Measurements from ENCODE around the gene RABGEF1. TPM values are rescaled to one million over a fixed set of nuclear protein-coding genes. Genes with fewer than 3 reads are reported as not detected.
"Not testable (repeated sequence)": the region's sequence is repeated elsewhere in the genome, so short reads cannot be mapped to it uniquely, and the experiment has no call there.

RABGEF1 gene
- total and polyA plus RNA-seq, 11 donors, result 5.7 to 21.2 (median 19.0) TPM

DNA sequence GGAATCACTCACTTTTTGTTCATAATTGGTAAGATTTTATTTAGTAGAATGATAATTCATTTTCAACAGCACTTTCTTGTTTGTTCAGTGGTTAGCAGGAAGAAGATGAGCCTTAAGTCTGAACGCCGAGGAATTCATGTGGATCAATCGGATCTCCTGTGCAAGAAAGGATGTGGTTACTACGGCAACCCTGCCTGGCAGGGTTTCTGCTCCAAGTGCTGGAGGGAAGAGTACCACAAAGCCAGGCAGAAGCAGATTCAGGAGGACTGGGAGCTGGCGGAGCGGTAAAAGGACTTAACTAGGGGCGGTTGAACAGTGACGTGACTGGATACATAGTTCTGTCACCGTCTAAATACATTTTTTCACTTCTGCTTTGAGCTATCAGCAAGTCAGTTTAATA, 31.3 kb downstream of the RABGEF1 start:
- H3K27ac ChIP-seq, result no peak overlapping the region
- no peaks in the 10 kb centered on the region for H3K9me3 ChIP-seq
- 91 to 94% (median 93%) methylated on average over 9 of the region's 9 CpGs for WGBS, 4 donors
- no peak overlapping the region for H3K4me3 ChIP-seq
- TF ChIP-seq POLR2A (IDR thresholded peaks at IDR 0.05), result no peak
- TF ChIP-seq, protein P1, sequence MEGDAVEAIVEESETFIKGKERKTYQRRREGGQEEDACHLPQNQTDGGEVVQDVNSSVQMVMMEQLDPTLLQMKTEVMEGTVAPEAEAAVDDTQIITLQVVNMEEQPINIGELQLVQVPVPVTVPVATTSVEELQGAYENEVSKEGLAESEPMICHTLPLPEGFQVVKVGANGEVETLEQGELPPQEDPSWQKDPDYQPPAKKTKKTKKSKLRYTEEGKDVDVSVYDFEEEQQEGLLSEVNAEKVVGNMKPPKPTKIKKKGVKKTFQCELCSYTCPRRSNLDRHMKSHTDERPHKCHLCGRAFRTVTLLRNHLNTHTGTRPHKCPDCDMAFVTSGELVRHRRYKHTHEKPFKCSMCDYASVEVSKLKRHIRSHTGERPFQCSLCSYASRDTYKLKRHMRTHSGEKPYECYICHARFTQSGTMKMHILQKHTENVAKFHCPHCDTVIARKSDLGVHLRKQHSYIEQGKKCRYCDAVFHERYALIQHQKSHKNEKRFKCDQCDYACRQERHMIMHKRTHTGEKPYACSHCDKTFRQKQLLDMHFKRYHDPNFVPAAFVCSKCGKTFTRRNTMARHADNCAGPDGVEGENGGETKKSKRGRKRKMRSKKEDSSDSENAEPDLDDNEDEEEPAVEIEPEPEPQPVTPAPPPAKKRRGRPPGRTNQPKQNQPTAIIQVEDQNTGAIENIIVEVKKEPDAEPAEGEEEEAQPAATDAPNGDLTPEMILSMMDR (IDR thresholded peaks at IDR 0.05), result no peak
- intact Hi-C loops (cut with DNase I), result no loop called here
- DNase-seq, result no peak
- no peaks in the 10 kb centered on the region for H3K27me3 ChIP-seq
- peaks cover 0 to 51% (median 47%) of the 10 kb centered on the region in 9 donors for H3K36me3 ChIP-seq
- H3K4me1 ChIP-seq, result peaks cover 0 to 21% (median 4%) of the 10 kb centered on the region in 12 donors
- ATAC-seq, result no peak

- ATAC-seq; H3K27ac ChIP-seq; H3K9me3 ChIP-seq; intact Hi-C loops (cut with DNase I); H3K4me3 ChIP-seq; H3K27me3 ChIP-seq; DNase-seq: not testable (repeated sequence)
- H3K36me3 ChIP-seq, result peaks cover 0 to 71% (median 66%) of the 10 kb centered on the region in 9 donors
- peaks cover 0 to 16% (median 3%) of the 10 kb centered on the region in 12 donors for H3K4me1 ChIP-seq
- WGBS, 4 donors, result 95 to 98% (median 98%) methylated on average over 4 of the region's 4 CpGs
These were observed 33.2 kb downstream of the RABGEF1 start for GRCh38 chr7:66773744-66774143.

DNA sequence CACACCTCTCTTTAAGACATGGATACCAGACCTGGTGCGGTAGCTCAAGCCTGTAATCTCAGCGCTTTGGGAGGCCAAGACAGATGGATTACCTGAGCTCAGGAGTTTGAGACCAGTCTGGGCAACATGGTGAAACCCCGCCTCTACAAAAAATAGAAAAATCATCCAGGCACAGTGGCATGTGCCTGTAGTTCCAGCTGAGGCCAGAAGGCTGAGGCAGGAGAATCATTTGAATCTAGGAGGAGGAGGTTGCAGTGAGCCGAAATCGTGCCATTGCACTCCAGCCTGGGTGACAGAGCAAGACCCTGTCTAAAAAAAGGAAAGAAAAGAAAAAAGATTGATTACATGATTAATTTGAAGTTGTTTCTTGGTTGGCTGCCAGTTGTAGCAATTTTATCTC, 35.9 kb downstream of the RABGEF1 start:
- intact Hi-C loops (cut with DNase I); H3K4me3 ChIP-seq; H3K27ac ChIP-seq; H3K27me3 ChIP-seq; H3K4me1 ChIP-seq; ATAC-seq; H3K9me3 ChIP-seq; DNase-seq: not testable (repeated sequence)
- 95 to 98% (median 97%) methylated on average over 5 of the region's 5 CpGs for WGBS, 4 donors
- peaks cover 0 to 96% (median 79%) of the 10 kb centered on the region in 9 donors for H3K36me3 ChIP-seq

DNA sequence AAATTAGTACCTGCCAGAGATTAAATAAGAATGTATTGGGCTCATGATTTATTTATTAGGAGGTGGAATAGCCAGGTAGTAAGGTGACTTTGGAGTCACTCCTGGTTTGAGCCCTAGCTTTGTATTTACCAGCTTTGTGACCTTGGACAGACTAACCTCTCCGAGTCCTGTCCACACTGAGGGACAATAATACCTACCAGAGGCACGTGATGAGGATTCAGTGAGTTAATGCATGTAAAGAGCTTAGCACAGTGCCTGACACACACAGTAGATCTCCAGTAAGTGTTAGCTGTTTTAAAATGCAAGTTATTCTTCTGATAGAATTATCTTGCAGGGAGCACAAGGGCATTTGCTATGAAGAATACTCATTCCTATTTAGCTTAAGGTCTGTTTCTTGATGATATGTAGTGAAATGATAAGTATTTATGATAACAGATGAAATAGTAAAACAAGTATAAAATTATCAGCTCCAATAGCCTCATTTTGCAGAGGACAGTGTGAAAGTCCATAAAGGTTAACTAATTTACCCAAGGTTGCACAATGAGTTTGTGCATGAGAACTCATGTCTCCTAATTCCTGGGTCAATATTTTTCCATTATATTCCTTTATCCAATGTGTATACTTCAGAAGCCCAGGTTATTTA, 36.4 kb downstream of the RABGEF1 start:
- Histone ChIP-seq H3K4me1 (peaks cover 0 to 11% (median 0%) of the 10 kb centered on the region in 12 donors), H3K27ac (no peak overlapping the region), H3K4me3 (no peak overlapping the region), H3K36me3 (peaks cover 0 to 99% (median 81%) of the 10 kb centered on the region in 9 donors), H3K27me3 (no peaks in the 10 kb centered on the region), H3K9me3 (no peaks in the 10 kb centered on the region)
- DNase-seq (no peak), ATAC-seq (no peak)
- TF ChIP-seq, protein P1 (IDR thresholded peaks at IDR 0.05), result no peak
- no peak for TF ChIP-seq POLR2A (IDR thresholded peaks at IDR 0.05)
- WGBS, 4 donors, result 74 to 80% (median 77%) methylated on average over 2 of the region's 2 CpGs
- intact Hi-C loops (cut with DNase I), result no loop called here

- H3K36me3 ChIP-seq, result peaks cover 0 to 100% (median 83%) of the 10 kb centered on the region in 9 donors
- DNase-seq, result no peak
- no peak overlapping the region for H3K4me3 ChIP-seq
- WGBS, 4 donors, result 93 to 95% (median 94%) methylated on average over 4 of the region's 4 CpGs
- peaks cover 0 to 13% (median 0%) of the 10 kb centered on the region in 12 donors for H3K4me1 ChIP-seq
- H3K9me3 ChIP-seq, result no peaks in the 10 kb centered on the region
- no peaks in the 10 kb centered on the region for H3K27me3 ChIP-seq
- no peak for ATAC-seq
- intact Hi-C loops (cut with DNase I), result no loop called here
- TF ChIP-seq POLR2A (IDR thresholded peaks at IDR 0.05), result no peak
- TF ChIP-seq, protein P1 (IDR thresholded peaks at IDR 0.05), result no peak
- H3K27ac ChIP-seq, result no peak overlapping the region
These were observed 37.7 kb downstream of the RABGEF1 start for GRCh38 chr7:66778201-66778600.
